Measurements from ENCODE around the gene KRABD2.

KRABD2 gene

DNA sequence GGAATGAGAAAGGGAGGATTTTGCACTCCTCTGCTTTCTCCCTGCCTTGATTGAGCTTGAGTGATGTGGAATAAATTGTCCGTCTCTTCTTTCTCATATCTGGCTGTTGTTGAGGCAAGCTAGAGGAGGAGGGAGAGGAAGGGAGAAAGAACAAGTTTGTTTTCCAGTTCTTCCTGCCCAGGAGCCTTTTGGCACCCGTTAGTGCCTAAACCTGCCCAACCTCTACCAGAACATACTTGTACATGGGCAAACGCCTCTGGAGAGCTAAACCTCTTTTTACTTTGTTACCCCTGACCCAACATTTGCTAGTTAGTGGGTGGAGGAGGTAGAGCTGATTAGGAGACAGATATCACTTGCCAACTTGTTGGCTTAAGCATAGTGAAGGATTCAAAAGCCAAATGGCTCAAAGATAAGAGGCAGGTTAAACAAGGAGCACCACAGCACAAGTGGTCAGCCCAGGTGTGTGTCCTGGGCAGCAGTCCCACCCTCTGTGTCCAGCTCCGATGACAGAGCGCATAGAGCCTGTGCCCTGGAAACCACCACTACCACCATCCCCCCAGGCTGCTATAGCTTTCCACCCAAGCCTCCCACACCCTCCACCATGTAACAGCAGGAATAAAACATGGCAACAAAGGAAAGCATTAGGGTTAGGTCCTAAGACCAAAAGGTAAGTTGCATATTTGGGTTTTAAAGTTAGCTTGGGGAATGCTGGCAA lies 30.4 kb downstream of the KRABD2 start:
- POLR2A ChIA-PET, result no interaction called here
- H3K4me3 ChIP-seq, result no peak overlapping the region
- no peak overlapping the region for H3K27ac ChIP-seq (ENCODE audit: control insufficient read depth, insufficient read depth)
- BruUV-seq (replicated peaks), result no TSS peak
- CTCF ChIA-PET, result no interaction called here
- H4K20me1 ChIP-seq (ENCODE audit: control insufficient read depth, insufficient read depth), result no peaks in the 10 kb centered on the region
- no peaks in the 10 kb centered on the region for H3K4me1 ChIP-seq (ENCODE audit: control insufficient read depth, insufficient read depth, low read length)
- FAIRE-seq, result no peak
- TF ChIP-seq CHD1 (IDR thresholded peaks at IDR 0.05; ENCODE audit: low read depth, low read length) (no peak), GATAD2B (conservative IDR thresholded peaks at IDR 0.05; ENCODE audit: low read depth) (no peak), CHD4 (IDR thresholded peaks at IDR 0.05) (no peak), MTA3 (IDR thresholded peaks at IDR 0.05; ENCODE audit: borderline replicate concordance, low read length) (no peak), CTCF (IDR thresholded peaks at IDR 0.05 in 2 of 3, conservative IDR thresholded peaks at IDR 0.05 in 1 of 3; ENCODE audit: control insufficient read depth in 2 of 3, extremely low read depth in 1 of 3, insufficient read depth in 1 of 3, low read depth in 3 of 3, low read length in 3 of 3) (no peak), TCF3 (IDR thresholded peaks at IDR 0.05; ENCODE audit: borderline replicate concordance, insufficient read depth, low read depth, low read length) (no peak)
- no peaks in the 10 kb centered on the region for H3K9me3 ChIP-seq (replicated peaks; ENCODE audit: control insufficient read depth, insufficient read depth, low read length)
- H3K79me2 ChIP-seq (ENCODE audit: control insufficient read depth, insufficient read depth, low read length), result no peaks in the 10 kb centered on the region
- no peak for ATAC-seq
- H2AFZ ChIP-seq (ENCODE audit: control insufficient read depth, low read depth, low read length), result no peak overlapping the region
- H3K27me3 ChIP-seq (replicated peaks in 1 of 2; ENCODE audit: control insufficient read depth in 2 of 2, insufficient read depth in 2 of 2, low read length in 1 of 2), result no peaks in the 10 kb centered on the region
- SMC1A ChIA-PET (ENCODE audit: uncharacterized antibody, unreplicated experiment), result no interaction called here
- in situ Hi-C loops (cut with MboI), result no loop called here
- no peak overlapping the region for H3K4me2 ChIP-seq (ENCODE audit: control insufficient read depth, insufficient read depth)
- 54% methylated on average over 5 of the region's 5 CpGs for WGBS (ENCODE audit: insufficient coverage, insufficient replicate concordance, low lambda C conversion rate, missing lambda C conversion rate)
- no peak overlapping the region for H3K9ac ChIP-seq (ENCODE audit: control insufficient read depth, insufficient read depth, low read length)
- H3K36me3 ChIP-seq (ENCODE audit: control insufficient read depth in 2 of 2, insufficient read depth in 2 of 2, low read length in 1 of 2), result no peaks in the 10 kb centered on the region
- intact Hi-C loops (cut with micrococcal nuclease; ENCODE audit: unreplicated experiment), result no loop called here
- RAD21 ChIA-PET (ENCODE audit: unreplicated experiment), result no interaction called here
- DNase-seq (ENCODE audit: low read depth, low spot score), result no peak

Measured in GM12878 (cell line).